LNCaP clone FGC (cell line): ENCODE results near the gene ETV1.

Experiments
- DNase-seq: peaks from one replicate; pipeline ENCODE4 v3.0.0-alpha.2; 2011; ENCODE audit warnings: low read depth
- H3K4me3 ChIP-seq: 2 replicates; pipeline ENCODE4 v1.5.1; 2011; ENCODE audit warnings: mild to moderate bottlenecking, low read depth, low read length, control low read depth
- TF ChIP-seq, protein P1 (sequence below): IDR thresholded peaks from 2 replicates; pipeline ENCODE4 v1.5.1; 2012; ENCODE audit warnings: mild to moderate bottlenecking; ENCODE audit not compliant: control insufficient read depth, insufficient read depth; ENCODE audit errors: extremely low read depth

The ETV1 gene

DNA sequence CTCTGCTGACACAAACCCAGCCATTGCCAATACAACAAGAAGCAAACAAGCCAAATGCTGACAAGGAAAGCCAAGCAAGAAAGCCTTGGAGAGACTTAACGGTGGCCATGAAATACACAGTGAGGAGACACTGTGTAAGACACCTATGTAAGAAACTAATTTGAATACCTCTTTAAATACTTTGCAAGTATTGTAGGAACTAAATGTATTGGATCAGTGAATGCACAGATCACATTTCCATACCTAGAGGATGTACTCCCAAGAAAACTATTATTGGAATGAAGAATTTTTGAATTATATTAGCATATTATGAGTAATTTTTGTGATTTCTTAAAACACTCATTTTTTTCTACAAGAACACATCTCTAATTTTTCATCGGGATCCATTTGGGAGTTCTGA, 34.0 kb downstream of the ETV1 start:
- H3K4me3 ChIP-seq = no peak overlapping the region
- TF ChIP-seq, protein P1, sequence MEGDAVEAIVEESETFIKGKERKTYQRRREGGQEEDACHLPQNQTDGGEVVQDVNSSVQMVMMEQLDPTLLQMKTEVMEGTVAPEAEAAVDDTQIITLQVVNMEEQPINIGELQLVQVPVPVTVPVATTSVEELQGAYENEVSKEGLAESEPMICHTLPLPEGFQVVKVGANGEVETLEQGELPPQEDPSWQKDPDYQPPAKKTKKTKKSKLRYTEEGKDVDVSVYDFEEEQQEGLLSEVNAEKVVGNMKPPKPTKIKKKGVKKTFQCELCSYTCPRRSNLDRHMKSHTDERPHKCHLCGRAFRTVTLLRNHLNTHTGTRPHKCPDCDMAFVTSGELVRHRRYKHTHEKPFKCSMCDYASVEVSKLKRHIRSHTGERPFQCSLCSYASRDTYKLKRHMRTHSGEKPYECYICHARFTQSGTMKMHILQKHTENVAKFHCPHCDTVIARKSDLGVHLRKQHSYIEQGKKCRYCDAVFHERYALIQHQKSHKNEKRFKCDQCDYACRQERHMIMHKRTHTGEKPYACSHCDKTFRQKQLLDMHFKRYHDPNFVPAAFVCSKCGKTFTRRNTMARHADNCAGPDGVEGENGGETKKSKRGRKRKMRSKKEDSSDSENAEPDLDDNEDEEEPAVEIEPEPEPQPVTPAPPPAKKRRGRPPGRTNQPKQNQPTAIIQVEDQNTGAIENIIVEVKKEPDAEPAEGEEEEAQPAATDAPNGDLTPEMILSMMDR = no peak
- no peak for DNase-seq

DNA sequence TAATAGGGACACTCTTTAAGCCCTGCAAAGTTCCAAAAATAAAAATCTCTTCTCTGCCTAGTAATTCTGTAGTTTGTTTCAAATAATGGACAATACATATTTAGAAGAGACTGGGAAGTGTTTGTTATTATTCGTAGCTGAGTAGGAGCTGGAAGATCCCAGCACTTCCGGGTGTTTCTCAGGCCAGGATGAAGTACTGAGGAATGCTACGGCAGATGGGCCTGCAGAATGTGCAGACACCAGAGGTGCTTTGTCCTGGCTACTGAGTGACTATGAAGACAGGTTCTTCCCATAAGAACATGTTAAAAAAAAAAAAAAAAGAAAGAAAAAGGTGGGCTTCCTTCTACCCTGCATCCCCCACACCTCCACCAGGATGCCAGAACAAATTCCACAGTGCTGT, 36.1 kb downstream of the ETV1 start:
- TF ChIP-seq, protein P1 = no peak
- no peak for DNase-seq
- H3K4me3 ChIP-seq = no peak overlapping the region

DNA sequence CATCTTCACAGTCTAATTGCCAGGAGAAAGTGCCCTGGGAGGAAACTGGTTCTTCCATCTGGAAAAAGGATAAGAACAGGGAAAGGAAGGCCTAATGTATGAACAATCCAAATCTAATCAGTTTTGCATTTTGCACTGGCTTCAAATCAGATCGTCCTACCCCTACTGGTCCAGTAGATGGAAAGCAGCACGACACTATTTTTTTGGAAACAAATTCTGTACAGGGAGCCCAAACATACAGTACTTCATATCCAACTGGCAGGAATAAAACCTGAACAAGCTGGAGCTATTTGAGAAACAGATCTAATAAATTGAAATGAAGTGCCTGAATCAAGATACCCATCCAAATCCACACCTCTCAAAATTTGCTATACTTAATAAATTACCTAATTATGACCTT, 36.5 kb downstream of the ETV1 start:
- no peak overlapping the region for H3K4me3 ChIP-seq
- no peak for DNase-seq
- TF ChIP-seq, protein P1 = no peak

DNA sequence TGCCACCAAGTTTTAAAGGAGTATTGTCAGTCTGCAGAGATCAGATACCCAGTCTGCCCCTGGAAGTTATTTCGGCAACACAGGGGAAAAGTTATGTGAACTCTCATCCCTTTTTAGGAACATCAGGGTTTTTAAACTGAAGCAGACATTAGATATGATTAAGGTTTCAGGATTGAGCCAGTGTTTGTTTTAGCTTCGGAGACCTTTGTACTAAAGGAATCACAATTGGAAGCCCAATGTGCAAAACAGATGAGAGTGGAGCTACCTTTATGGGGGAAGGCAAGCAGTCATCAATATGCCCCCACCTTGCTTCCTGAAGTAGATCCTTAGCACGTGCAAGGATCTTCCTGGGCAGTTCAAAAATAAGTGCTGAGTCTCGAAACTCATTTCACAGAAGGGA, 39.5 kb downstream of the ETV1 start:
- H3K4me3 ChIP-seq = no peak overlapping the region
- no peak for DNase-seq
- TF ChIP-seq, protein P1 = no peak

DNA sequence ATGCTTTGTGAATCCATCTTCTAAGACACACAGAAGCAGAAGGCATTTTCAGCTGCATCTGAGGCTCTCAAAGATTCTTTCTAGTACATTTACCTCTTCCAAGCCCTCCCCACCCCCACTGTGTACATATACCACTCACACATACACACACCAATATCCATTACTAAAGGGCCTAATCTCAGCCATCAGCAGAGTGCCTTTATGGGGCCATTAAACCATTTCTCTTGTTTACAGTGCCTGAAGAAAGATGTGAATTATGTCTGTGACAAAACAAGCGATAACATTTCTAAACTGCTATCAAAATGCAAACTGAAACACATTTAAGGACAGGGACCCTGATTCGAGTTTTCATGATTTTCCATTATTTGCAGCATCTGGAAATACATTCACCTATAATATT, 40.0 kb downstream of the ETV1 start:
- no peak overlapping the region for H3K4me3 ChIP-seq
- TF ChIP-seq, protein P1 = no peak
- DNase-seq = peak; percentile 84

DNA sequence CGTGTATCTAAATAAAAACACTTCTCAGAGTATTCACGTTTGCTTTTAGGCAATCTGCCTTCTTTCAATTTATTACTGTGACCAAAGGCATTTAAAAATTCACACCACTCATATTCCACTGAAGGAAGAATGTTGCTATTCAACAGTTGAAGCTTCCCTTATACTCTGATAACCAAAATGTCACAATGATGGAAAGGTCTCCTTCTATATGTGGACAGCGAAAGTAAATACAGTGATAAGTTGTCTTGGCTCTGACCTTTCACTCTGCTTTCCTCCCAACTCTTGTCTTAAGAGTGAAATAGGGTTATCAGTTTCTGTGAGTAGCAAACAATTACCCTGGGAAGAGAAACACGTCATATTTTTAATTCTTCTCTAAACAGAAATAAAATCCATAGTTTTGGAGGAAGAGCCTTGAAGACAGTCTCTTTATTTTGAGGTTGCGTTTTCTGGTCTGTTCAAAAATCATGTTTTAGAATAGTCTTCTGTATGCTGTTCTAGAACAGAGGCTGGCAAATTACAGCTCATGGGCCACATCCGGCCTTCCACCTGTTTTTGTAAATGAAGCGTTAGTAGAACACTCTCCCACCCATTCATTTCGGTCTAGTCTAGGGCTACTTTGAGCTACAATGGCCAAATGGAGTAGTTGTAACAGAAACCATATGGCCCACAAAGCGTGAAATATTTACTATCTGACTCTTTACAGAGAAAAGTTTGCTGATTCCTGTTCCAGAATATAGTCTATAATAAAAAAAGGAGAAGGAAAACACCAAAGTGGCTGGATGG, 41.3 kb downstream of the ETV1 start:
- TF ChIP-seq, protein P1 = no peak
- no peak for DNase-seq
- no peak overlapping the region for H3K4me3 ChIP-seq

DNA sequence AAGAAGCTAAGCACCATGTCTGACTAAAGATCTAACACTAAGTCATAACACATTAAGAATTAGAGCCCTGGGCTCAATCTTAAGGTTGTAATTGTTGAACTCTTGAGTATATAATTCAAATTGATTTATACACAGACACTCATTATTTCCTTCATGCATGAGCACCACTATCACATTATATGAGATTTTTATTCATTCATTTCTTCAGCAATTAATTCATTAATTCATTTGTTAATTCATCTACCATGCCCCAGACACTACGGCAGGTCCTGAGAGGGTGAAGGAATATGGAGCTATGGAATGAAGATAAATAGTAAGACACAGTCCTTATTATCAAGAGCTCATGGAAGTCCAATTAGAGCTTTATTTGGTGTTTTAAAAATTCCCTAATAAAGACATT, 41.9 kb downstream of the ETV1 start:
- H3K4me3 ChIP-seq = no peak overlapping the region
- no peak for DNase-seq
- TF ChIP-seq, protein P1 = no peak
